ENCODE measurements around the gene OGA.

Gene OGA

DNA sequence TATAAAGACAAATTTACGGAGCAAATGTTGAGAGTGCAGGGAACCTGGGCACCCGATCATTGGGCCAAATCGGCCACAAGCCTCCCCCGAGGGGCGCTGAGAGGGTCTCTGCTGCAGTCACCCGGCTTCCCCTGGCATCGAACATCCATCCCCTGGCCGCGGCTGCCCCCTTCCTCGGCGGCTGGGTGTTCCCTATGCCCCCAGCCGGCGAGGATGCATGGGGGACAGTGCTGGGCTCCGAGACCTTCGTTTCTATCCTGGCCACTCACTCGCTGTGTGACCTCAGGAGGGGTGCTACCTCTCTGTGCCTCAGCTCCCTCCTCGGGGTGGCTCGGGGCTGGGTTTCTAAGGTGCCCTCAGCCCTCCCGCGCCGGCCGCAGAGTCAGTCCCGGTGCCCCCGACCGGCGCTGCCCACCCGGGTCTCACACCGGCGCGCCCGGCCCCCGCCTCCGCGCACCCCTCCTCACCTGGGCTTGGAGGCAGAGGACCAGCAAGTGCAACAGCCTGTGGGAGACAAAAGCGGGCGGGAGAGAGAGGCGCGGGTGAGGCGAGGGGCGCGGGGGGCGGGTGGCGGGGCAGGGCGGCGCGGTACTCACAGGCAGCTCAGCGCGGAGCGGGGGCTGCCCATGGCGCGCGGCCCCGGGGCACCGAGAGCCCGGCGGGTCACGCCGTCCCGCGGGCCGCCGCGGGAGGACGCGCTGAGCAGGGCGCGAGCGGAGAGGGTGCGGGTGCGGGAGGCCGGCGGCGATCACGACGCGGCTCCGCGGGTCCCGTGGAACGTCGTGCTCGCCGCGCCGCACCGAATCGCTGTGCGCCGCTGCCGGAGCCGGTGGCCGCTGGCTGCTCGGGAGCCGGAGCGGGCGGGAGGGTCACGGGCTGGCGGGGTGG, 42.7 kb downstream of the OGA start, which contains the start of gene FGF8:
Gene FGF8, minus strand, starts transcription at position 842 of the 888 bp plus-strand sequence. Its CDS starts 214 bp downstream, at position 628.
- DNase-seq (ENCODE audit: low spot score): no peak

DNA sequence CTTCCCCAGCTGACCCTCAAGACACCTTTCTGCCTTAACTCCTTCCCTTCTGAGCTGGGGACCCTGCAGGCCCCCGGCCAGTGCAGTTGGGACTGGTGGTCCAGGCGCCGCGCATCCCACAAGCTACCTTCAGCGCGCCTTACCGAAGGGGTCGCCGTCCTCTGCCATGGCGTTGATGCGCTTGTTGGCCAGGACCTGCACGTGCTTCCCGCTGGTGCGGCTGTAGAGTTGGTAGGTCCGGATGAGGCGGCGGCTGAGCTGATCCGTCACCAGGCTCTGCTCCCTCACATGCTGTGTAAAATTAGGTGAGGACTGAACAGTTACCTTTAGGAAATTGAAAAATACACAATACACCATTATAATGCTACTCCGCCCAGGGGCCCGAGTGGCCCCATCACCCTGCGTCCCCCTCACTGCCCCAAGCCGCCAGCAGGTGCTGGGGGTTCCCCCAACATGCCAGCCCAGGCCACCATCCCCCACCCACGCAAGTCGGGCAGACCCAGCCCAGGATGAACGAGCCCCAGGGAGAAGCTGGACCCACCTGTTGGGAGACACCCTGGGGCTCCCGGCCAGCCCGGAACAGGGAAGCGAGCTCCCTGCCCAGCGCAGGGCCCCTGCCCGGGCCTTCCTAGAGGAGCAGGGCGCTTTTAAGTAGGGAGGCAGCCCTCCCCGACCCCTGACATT, 43.5 kb downstream of the OGA start:
- peak; percentile 69 for DNase-seq (ENCODE audit: low spot score)

- no peak for DNase-seq (ENCODE audit: low spot score)
Observed at GRCh38 chr10:101773923-101774588, 44.2 kb downstream of the OGA start.

- DNase-seq (ENCODE audit: low spot score): peak; percentile 55
Observed at GRCh38 chr10:101772895-101773761, 45.1 kb downstream of the OGA start.

- DNase-seq (ENCODE audit: low spot score): no peak
Observed at GRCh38 chr10:101772017-101772894, 46.0 kb downstream of the OGA start.

DNA sequence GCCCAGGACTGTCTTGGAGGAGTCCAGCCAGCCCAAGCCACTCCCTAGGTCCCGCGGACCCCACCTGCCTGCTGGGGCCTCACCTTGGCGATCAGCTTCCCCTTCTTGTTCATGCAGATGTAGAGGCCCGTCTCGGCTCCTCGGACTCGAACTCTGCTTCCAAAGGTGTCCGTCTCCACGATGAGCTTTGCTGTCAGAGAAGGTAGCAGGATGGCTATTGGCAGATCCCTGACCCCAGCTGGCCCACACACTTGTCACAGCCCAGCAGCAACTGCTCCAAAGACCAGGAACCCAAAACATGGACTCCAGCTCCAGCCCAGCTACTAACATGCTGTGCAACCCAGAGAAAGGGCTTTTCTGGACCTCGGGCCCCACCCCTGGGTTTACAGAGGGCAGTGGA, 46.9 kb downstream of the OGA start:
- DNase-seq (ENCODE audit: low spot score): no peak

DNA sequence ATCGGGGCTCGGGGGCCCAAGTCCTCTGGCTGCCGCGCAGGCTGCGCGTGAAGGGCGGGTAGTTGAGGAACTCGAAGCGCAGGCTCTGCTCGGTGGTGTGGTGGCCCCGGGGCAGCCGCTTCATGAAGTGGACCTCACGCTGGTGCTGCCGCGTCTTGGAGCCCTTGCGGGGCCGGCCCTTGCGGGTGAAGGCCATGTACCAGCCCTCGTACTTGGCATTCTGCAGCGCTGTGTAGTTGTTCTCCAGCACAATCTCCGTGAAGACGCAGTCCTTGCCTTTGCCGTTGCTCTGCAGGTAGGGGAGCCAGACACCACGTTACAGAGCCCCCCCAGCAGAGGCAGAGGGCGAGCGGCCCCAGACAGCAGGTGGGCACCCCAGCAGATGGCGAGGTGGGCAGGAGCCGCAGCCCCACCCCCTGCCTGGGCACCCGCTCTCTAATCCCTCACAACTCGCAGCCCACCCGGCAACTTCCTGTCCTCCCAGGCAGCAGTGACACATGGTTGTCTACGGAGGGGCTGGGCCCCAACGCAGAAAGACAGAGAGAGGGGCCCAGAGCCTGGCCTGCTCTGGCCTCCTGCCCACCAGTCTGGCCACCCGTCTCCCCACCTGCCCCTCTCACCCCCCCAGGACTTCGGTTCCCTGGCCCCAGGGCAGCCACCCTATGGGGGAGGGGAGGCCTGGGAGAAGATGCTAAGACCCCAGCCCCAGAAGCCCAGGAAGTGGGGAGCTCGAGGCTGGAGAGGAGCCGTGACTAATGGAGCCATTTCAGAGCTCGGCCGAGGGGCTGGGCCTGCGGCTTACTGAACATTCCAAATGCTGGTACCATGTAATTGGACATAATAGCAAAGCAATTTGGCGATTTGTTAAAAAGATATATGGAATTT, 47.7 kb downstream of the OGA start:
- no peak for DNase-seq (ENCODE audit: low spot score)

GRCh38 chr10:101769541-101770180, 48.6 kb downstream of the OGA start:
- no peak for DNase-seq (ENCODE audit: low spot score)

DNA sequence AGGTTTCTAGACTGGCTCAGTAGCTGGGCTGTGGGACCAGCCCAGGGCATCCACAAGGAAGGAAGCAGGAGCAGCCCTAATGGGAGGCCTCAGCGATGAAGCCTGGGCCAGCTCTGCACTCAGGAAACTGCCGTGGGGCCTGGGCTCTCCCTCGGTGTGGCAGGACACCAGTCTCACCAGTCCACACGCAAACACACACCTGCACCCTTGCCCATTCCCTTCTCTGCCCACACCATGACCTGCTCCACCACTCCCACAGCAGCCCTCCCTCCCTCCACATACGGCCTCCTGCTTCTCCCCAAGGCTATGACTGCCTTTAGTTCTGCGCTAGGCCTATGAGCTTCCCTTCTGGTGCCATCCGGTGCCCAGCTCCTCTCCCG, 49.5 kb downstream of the OGA start:
- no peak for DNase-seq (ENCODE audit: low spot score)

DNA sequence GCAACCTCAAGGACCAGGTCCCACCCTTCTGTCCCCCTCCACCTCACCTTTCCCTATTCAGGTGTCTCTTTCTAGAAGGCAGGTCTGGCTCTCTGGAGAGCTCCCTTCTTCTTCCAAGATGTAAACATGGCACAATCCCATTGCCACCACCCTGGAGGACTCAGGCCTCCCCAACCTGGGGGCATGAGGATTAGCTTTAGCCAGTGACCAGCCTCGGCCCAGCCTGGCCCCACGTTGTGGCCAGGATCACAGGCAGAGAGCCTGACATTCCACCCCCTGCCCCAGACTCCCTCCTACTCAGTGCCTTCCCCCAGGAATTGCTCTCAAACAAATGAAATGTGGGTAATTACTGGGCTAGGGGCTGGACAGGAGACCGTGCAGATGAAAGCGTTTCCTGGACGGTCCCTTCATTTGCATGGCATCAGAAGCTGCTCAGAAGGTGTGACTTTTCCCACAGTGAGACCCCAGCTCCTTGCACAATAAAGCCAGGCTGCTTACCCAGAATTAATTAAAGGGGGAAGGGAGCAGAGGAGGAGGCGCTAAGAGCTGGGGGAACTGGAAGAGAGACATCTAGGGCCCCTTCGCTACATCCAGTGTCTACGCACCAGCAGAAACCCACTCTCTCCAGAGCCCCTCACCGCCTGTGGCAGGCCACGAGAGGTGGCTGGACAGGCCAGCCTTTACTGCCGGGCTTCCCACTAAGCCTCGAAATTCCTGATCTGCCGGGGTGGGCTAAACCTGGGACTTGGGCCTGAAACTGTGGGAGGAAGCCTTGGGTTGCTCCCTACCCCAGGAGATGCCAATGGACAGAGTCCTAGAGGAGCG, 50.1 kb downstream of the OGA start:
- no peak for DNase-seq (ENCODE audit: low spot score)

DNA sequence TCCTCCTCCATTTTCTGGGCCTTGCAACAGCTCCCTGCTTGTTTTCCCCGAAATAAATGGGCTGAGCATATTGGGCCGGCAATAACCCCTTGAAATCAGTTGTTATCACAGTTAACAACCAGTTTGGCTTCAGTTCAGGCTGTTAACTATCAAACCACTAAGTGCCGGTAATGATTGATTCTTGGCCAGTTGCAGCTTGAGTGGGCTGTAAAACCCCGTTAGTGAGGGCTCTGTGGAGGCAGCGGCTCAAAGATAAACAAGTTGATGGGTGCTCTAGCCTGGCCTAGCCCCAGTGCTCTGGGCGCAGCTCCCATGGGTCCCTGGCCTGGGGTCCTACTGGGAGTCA, 50.7 kb downstream of the OGA start:
- no peak for DNase-seq (ENCODE audit: low spot score)

DNA sequence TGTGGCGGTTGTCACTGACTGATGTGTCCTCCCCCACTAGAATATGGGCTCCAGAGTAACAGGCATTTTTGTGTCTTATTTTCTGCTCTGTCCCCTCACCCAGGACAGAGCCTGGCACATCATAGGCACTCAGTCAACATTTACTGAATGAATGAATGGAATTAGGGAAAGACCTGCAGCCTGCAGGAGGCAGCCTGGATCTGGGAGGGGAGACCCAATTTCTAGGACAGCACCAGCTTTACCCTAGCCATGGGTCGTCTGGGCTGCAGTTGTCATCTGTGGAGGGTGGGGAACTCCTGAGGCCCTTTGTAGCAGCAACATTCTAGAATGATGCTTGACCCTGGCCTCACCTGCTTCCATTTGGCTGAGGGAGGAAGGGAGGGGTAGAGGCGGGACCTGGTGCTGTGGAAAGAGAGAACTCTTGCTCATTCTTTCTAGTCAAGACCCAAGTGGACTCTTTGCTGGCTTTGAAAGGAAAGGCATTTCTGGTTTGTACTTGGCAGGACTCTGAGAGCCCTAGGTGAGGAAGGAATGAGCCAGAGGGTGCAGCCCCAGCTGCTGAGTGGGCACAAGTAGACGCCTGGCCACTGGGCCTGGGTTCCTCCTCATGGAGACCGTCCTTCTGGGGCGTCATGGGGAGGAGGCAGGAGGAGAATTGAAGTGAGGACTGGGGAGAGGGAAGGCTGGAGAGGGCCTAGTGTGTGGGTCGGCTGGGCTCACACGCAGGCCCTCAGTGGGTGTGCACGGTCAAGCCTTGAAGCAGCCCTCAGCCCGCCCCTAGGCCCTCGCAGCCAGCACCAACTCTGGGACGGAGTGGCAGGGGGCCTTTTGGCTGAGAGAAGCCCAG, 51.3 kb downstream of the OGA start:
- DNase-seq (ENCODE audit: low spot score): no peak

GRCh38 chr10:101766306-101766705, 51.9 kb downstream of the OGA start:
- DNase-seq (ENCODE audit: low spot score): no peak

GRCh38 chr10:101763141-101763846, 55.0 kb downstream of the OGA start:
- no peak for DNase-seq (ENCODE audit: low spot score)

DNA sequence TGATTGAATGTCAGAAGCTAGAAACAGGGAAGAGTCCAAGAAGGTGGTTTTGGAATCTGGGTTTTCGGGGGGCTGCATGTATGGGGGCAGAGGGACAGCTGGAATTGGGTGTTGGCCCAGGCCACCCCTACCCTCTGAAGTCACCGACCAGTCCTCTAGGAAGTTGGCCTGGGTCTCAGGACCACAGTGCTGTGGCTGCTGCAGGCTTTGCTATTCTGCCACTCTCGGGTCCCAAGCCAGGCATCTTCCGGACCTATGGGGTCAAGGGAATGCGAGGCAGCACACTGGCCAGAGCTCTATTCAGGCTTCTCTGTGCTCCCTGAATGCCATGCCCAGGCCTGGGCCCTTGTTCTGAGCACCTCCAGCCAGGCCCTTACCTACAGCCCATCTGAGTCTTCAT, 55.5 kb downstream of the OGA start:
- no peak for DNase-seq (ENCODE audit: low spot score)

- DNase-seq (ENCODE audit: low spot score): no peak
Observed at GRCh38 chr10:101761226-101761625, 57.0 kb downstream of the OGA start.

GRCh38 chr10:101760510-101760909, 57.7 kb downstream of the OGA start:
- DNase-seq (ENCODE audit: low spot score): no peak
